Measurements from ENCODE around the gene MAZ.

The MAZ gene

DNA sequence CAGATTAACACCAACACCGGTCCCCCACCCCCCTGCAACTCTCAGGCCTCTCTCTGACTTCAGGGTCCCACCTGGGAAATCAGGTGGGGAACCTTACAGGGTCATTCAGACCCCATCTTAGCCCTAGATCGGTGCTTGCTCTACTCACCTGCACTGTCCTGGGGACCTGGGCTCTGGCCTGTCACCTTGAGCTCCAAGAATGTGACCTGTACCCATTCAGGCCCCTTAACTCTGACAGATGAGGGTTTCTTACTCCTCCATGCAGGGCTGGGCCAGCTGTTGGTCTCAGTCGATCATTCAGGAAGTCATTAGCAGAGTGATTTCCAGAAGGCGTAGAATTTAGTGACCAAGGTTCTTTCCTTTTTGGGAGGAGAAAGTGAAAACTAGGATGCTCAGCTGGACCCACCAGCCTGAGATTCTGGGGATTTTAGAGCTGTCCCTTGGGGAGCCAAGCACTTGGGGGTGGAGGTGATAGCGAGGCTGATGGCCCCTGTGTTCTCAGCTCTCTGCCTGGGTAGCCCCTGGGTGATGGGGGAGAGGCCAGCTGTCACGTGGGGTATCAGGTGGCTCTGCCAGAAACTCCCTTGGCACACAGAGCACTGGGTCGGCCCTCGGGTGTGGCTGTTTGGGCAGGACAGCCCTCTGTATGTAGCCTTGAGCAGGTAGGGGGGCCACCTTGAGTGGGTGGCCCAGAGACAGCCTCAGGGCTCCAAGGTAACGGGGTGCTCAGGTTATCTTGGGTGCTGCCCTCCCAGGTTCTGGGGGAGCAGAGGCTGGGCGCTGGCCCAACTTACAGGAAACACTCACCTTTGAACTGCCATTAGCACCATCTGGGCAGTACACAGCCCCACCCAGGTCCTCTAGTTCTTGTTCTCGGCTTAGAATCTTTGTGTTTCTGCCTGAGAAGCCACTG is 14.7 kb downstream of the MAZ start:
- H3K36me3 ChIP-seq = peaks cover 27% of the 10 kb centered on the region
- peak overlapping the region; percentile 41 for H3K27ac ChIP-seq

DNA sequence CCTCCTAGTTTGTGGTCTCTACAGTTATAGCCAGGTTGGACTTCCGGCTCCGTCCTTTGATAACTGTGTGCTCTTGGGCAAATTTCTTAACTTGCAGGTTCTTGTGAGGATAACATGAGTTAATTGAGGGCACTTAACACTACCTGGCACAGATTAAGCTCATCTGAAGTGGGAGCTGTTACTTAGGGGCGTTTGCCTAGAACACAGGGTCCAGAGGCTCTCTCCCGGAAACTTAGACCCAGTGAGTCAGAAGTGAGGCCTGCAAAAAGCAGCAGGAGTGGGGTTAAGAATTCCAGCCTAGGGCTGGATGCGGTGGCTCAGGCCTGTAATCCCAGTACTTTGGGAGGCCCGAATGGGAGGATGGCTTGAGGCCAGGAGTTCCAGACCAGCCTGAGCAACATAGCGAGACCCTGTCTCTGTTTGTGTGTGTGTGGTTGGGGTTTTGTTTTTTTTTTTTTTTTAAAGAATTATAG is 15.3 kb downstream of the MAZ start:
- Histone ChIP-seq H3K9me3 (ENCODE audit: severe bottlenecking) (no peaks in the 10 kb centered on the region), H3K4me3 (ENCODE audit: low read depth, low read length) (no peak overlapping the region), H3K27me3 (ENCODE audit: insufficient read depth, low read depth, severe bottlenecking) (no peaks in the 10 kb centered on the region), H3K36me3 (peaks cover 27% of the 10 kb centered on the region), H3K27ac (peak overlapping the region; percentile 41)
- DNase-seq = no peak
- TF ChIP-seq, protein P1, sequence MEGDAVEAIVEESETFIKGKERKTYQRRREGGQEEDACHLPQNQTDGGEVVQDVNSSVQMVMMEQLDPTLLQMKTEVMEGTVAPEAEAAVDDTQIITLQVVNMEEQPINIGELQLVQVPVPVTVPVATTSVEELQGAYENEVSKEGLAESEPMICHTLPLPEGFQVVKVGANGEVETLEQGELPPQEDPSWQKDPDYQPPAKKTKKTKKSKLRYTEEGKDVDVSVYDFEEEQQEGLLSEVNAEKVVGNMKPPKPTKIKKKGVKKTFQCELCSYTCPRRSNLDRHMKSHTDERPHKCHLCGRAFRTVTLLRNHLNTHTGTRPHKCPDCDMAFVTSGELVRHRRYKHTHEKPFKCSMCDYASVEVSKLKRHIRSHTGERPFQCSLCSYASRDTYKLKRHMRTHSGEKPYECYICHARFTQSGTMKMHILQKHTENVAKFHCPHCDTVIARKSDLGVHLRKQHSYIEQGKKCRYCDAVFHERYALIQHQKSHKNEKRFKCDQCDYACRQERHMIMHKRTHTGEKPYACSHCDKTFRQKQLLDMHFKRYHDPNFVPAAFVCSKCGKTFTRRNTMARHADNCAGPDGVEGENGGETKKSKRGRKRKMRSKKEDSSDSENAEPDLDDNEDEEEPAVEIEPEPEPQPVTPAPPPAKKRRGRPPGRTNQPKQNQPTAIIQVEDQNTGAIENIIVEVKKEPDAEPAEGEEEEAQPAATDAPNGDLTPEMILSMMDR (IDR thresholded peaks at IDR 0.05; ENCODE audit: low read depth, low read length) = no peak

More for the DNA sequence above, 14.7 kb downstream of the MAZ start:
- no peaks in the 10 kb centered on the region for H3K9me3 ChIP-seq (ENCODE audit: severe bottlenecking)
- DNase-seq = no peak
- peak overlapping the region; percentile 34 for H3K4me3 ChIP-seq (ENCODE audit: low read depth, low read length)
- H3K27me3 ChIP-seq (ENCODE audit: insufficient read depth, low read depth, severe bottlenecking) = no peaks in the 10 kb centered on the region
- TF ChIP-seq, protein P1 (IDR thresholded peaks at IDR 0.05; ENCODE audit: low read depth, low read length) = no peak

DNA sequence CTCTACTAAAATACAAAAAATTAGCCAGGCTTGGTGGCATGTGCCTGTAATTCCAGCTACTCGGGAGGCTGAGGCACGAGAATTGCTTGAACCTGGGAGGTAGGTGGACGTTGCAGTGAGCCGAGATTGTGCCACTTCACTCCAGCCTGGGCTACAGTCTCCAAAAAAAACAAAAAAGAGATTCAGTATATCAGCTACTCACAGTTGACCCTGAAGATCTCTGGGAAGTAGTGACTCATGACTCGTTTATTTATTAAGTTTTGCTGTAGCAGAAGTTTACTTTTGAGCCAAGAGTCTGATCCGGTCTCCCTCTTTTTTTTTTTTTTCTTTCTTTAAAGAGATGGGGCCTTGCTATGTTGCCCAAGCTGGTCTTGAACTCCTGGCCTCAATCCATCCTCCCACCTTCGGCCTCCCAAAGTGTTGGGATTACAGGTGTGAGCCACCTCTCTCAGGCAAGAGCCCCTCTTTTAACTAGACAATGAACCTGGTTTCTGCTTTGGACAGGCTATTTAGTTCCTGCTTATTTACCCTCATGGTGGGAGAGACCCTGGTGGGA is 18.3 kb downstream of the MAZ start:
- no peaks in the 10 kb centered on the region for H3K9me3 ChIP-seq (ENCODE audit: severe bottlenecking)
- no peaks in the 10 kb centered on the region for H3K27me3 ChIP-seq (ENCODE audit: insufficient read depth, low read depth, severe bottlenecking)
- TF ChIP-seq, protein P1 (IDR thresholded peaks at IDR 0.05; ENCODE audit: low read depth, low read length) = no peak
- H3K27ac ChIP-seq = peak overlapping the region; percentile 98
- no peak overlapping the region for H3K4me3 ChIP-seq (ENCODE audit: low read depth, low read length)
- DNase-seq = no peak
- peaks cover 4% of the 10 kb centered on the region for H3K36me3 ChIP-seq

DNA sequence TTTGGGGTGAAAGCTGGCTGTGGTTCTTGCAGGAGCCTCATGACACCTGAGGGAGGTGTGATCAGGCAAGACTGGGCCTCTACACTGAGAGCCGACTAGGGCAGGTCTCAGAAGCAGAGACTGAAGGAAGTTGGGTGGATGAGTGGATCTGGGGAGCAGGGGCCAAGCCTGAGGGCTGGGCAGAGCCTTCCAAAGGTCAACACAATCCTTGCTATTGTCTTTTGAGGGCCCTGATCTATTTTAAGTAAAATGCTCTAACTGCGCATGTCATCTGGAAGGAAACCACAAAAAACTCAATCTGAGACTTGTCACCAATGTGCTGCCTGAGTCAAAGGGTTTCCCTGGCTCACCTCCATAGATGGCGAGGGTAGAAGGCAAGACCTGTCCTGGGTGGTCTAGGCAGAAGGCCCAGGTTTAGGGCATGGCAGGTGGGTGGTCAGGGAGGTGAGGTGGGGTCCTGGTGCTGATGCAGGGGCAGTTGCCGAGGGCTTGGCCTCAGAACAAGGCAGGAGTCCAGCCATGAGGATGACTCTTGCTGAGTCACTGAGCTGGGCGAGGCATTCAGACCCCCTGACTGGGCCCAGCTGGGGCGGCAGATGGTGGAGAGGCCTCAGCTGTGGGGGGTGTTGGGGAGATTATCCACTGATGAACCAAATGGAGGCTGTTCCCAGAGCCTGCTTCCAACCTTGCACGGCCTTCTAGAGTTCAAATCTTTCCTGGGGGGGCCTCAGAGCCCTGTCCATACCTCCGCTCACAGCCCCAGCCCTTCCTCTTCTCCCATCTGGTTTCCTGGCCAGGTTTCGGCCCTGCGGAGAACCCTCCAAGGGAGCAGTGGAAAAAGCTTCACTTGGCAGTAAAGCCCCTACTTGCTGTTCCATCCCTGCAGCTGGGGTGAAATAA is 19.1 kb downstream of the MAZ start:
- Histone ChIP-seq H3K27ac (peak overlapping the region; percentile 98), H3K36me3 (no peaks in the 10 kb centered on the region; the same call in none of the 2 replicates), H3K4me3 (ENCODE audit: low read depth, low read length) (peak overlapping the region; percentile 12), H3K27me3 (ENCODE audit: insufficient read depth, low read depth, severe bottlenecking) (no peaks in the 10 kb centered on the region), H3K9me3 (ENCODE audit: severe bottlenecking) (no peaks in the 10 kb centered on the region)
- TF ChIP-seq, protein P1 (IDR thresholded peaks at IDR 0.05; ENCODE audit: low read depth, low read length) = no peak
- peak; percentile 97 for DNase-seq

DNA sequence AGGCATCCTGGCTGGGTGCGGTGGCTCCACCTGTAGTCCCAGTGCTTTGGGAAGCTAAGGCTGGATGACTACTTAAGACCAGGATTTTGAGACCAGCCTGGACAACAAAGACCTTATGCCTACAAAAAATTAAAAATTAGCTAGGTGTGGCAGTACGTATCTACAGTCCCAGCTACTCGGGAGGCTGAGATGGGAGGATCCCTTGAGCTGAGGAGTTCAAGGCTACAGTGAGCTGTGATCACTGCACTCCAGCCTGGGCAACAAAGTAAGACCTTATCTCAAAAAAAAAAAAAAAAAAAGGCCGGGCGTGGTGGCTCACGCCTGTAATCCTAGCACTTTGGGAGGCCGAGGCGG is 20.0 kb downstream of the MAZ start:
- Histone ChIP-seq H3K36me3 (no peaks in the 10 kb centered on the region), H3K9me3 (ENCODE audit: severe bottlenecking) (no peaks in the 10 kb centered on the region), H3K27ac (peak overlapping the region; percentile 98), H3K27me3 (ENCODE audit: insufficient read depth, low read depth, severe bottlenecking) (no peaks in the 10 kb centered on the region), H3K4me3 (ENCODE audit: low read depth, low read length) (no peak overlapping the region)
- no peak for DNase-seq
- TF ChIP-seq, protein P1 (IDR thresholded peaks at IDR 0.05; ENCODE audit: low read depth, low read length) = no peak

Data from WERI-Rb-1 (cell line).